ENCODE measurements around the gene NRARP.

Gene NRARP

GRCh38 chr9:137299203-137299565 lies 2.9 kb downstream of the NRARP start:
- TF ChIP-seq CTCF (conservative IDR thresholded peaks at IDR 0.05; ENCODE audit: low read depth, low read length): no peak
- no peak overlapping the region for H3K4me3 ChIP-seq (ENCODE audit: low read depth, low read length)
- no peak for DNase-seq (ENCODE audit: low read depth)

- TF ChIP-seq CTCF (conservative IDR thresholded peaks at IDR 0.05; ENCODE audit: low read depth, low read length): no peak
- no peak for DNase-seq (ENCODE audit: low read depth)
Observed at GRCh38 chr9:137298401-137299202, 3.5 kb downstream of the NRARP start.

GRCh38 chr9:137297966-137298365 lies 4.1 kb downstream of the NRARP start:
- no peak overlapping the region for H3K4me3 ChIP-seq (ENCODE audit: low read depth, low read length)
- no peak for DNase-seq (ENCODE audit: low read depth)
- no peak for TF ChIP-seq CTCF (conservative IDR thresholded peaks at IDR 0.05; ENCODE audit: low read depth, low read length)

More at GRCh38 chr9:137298401-137299202, 3.5 kb downstream of the NRARP start:
- no peak overlapping the region for H3K4me3 ChIP-seq (ENCODE audit: low read depth, low read length)

GRCh38 chr9:137296670-137297664 lies 5.1 kb downstream of the NRARP start:
- no peak for TF ChIP-seq CTCF (conservative IDR thresholded peaks at IDR 0.05; ENCODE audit: low read depth, low read length)
- DNase-seq (ENCODE audit: low read depth): peak; percentile 84

GRCh38 chr9:137295849-137296669 lies 6.0 kb downstream of the NRARP start:
- peak overlapping the region; percentile 33 for H3K4me3 ChIP-seq (ENCODE audit: low read depth, low read length)
- TF ChIP-seq CTCF (conservative IDR thresholded peaks at IDR 0.05; ENCODE audit: low read depth, low read length): no peak

More at GRCh38 chr9:137296670-137297664, 5.1 kb downstream of the NRARP start:
- peak overlapping the region; percentile 33 for H3K4me3 ChIP-seq (ENCODE audit: low read depth, low read length)

GRCh38 chr9:137295238-137295811 lies 6.7 kb downstream of the NRARP start:
- H3K4me3 ChIP-seq (ENCODE audit: low read depth, low read length): no peak overlapping the region
- peak; percentile 17 for DNase-seq (ENCODE audit: low read depth)
- peak; percentile 33 for TF ChIP-seq CTCF (conservative IDR thresholded peaks at IDR 0.05; ENCODE audit: low read depth, low read length)

More at GRCh38 chr9:137295849-137296669, 6.0 kb downstream of the NRARP start:
- peak; percentile 18 for DNase-seq (ENCODE audit: low read depth)

Data from choroid plexus epithelial cell (primary cell).